A549 treated with CORT108297 at 1 μM for 4 hours (cell line): ENCODE results near the gene LCN6. TPM values are rescaled to one million over a fixed set of nuclear protein-coding genes. Genes with fewer than 3 reads are reported as not detected.

Source experiments
- total RNA-seq: library from RNA; stranded (reverse); fragments of 200-300 nt; extraction: Qiagen RNA extraction; gene quantifications from 5 replicates; pipeline ENCODE4 v1.2.3, GENCODE V29; 2022

The LCN6 gene, protein sequence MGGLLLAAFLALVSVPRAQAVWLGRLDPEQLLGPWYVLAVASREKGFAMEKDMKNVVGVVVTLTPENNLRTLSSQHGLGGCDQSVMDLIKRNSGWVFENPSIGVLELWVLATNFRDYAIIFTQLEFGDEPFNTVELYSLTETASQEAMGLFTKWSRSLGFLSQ
- not detected in 5 replicates for total RNA-seq

DNA sequence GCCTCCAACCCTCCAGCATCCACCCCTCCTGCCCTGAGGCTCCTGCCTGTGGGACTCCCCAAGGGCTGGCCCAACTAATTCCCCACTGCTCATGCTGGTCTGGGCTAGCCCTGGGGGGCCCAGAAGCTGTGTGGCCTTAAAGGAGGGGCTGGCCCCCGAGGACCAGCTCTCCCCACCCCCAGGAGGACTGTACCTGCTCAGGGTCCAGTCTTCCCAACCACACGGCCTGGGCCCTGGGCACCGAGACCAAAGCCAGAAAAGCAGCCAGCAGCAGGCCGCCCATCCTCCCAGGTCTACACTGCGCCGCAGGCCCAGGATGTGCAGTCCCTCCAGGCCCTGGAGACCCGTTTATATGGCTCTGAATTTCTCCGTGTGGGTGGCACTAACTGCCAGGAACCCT is at the start of gene LCN6:
Gene LCN6 (minus strand): TSS at position 325 of the 400 bp plus-strand sequence. CDS start 42 bp downstream, at position 283.

DNA sequence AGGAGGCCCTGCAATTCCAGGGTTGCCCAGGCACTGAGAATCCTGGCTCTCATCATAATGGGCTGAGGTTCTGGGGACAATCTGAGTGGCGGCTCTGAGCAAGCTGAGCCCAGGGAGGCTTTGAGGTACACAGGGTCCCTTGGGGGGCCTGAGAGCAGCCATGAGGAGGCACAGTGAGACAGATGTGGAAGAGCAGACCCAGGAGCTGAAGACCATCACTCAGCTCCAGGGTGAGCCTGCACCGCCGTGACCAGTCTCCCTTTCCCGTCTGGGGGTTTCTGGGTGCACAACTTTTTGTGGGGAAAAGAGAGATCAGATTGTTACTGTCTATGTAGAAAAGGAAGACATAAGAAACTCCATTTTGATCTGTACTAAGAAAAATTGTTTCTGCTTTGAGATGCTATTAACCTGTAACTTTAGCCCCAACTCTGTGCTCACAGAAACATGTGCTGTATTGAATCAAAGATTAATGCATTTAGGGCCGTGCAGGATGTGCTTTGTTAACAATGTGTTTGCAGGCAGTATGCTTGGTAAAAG is 48.0 kb upstream of the LCN6 start, which contains the start of gene CCDC183:
Gene CCDC183 (plus strand): TSS at position 101 of the 537 bp plus-strand sequence. CDS start 60 bp downstream, at position 161.

DNA sequence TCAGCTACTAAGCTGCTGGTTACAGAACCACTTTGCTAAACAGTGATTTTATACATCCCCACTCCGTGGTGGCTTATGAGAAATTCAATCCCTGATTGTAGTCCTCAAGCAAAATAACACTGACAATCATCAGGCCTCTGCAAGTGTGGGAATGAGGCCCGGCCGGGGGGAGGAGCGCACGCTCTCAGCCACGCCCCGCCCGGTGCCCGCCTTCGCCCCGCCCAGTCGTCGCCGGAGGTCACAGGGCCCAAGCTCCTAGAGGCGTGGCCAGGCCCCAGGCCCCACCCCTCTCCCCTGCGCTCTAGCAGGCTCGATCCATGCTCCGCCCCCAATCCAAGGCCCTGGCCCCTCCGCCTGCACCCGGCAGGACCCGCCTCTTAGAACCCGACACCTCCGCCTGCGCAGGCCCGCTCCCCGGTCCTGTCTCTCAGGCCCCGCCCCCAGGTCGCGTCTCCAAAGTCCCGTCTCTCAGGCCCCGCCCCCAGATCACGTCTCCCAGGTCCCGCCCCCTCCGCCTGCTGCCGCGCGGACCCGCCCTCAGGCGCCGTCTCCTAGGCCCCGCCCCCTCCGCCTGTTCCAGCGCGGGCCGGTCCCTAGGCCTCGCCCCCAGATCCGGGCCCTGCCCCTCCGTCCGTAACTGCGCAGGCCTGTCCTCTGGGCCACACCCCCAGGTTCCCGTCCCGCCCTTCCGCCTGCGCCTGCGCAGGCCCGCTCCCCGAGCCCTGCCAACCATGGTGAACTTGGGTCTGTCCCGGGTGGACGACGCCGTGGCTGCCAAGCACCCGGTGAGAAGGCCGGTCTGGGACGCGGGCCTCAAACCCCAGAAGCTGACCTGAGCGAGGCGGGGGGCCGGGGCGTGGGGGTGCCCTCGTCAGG is 42.6 kb upstream of the LCN6 start, which contains the start of gene TMEM141:
Gene TMEM141 (plus strand): TSS at position 705 of the 876 bp plus-strand sequence. CDS start 27 bp downstream, at position 732.

DNA sequence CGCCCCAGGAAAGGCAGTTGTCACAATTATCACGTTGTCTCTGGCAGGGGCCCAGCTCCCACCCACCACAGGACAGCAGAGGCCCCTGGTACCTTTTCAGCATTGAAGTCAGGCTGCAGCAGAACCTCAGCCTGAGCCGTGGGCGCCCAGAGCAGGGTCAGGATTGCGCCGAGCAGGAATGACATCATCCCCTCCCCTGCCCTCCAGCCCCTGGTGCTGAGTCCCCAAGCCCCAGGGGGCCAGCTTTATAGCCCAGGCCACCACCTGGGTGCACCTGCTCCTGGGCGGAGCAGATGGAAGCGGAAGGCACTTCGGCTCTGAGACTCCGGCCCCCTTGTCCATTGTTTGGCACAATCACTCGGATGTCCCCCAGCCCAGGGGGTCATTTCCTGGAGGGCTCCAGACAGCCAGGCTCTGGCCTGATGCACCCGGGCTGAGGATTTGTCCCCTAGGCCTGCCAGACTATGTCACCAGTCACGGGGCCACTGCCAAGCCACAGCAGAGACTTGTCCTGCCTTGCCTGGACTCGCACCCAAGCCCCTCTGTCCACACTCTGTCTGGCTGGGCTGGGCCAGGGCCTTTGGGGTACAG is 16.1 kb upstream of the LCN6 start, which contains the start of gene LCN15:
Gene LCN15 (minus strand): TSS at position 218 of the 591 bp plus-strand sequence. CDS start 30 bp downstream, at position 188.

DNA sequence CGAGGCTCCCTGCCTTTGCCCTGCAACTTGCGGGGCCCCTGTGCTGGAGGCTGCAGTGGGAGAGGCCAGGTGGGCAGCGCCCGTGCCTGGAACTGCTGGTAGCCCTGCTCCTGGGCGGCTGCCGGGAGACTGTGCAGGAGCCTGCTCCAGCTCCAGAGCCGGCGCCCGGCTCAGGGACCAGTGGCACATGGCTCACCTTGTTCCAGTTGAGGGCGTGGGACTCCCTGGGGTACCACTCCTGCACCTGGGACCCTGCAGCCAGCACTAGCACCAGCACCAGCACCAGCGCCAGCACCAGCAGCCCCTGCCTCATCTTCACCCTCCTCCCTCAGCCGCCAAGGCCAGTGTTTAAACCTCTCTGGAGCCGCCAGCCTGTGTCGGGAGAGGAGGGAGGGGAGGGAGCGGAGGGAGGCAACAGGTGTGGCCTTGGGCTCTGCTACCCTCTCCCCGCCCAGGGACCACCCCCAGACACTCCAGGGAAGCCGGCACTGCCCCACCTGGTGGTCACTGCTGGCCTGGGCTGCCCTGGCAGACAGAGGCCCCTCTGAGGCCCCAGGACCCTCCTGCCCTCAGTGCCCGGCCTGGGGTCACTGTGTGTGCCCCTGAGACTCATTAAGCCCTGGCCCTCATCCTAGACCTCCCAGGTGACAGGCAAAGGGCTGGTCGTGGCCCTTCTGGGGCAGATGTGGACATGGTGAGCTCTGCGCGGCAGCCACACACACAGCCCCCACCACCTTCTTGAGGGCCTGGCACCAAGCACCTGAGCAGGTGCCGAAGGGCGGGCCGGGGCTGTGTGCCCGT is 5.5 kb downstream of the LCN6 start, which contains the start of gene LCN10:
Gene LCN10 (minus strand): TSS at position 350 of the 801 bp plus-strand sequence. CDS start 37 bp downstream, at position 313.

DNA sequence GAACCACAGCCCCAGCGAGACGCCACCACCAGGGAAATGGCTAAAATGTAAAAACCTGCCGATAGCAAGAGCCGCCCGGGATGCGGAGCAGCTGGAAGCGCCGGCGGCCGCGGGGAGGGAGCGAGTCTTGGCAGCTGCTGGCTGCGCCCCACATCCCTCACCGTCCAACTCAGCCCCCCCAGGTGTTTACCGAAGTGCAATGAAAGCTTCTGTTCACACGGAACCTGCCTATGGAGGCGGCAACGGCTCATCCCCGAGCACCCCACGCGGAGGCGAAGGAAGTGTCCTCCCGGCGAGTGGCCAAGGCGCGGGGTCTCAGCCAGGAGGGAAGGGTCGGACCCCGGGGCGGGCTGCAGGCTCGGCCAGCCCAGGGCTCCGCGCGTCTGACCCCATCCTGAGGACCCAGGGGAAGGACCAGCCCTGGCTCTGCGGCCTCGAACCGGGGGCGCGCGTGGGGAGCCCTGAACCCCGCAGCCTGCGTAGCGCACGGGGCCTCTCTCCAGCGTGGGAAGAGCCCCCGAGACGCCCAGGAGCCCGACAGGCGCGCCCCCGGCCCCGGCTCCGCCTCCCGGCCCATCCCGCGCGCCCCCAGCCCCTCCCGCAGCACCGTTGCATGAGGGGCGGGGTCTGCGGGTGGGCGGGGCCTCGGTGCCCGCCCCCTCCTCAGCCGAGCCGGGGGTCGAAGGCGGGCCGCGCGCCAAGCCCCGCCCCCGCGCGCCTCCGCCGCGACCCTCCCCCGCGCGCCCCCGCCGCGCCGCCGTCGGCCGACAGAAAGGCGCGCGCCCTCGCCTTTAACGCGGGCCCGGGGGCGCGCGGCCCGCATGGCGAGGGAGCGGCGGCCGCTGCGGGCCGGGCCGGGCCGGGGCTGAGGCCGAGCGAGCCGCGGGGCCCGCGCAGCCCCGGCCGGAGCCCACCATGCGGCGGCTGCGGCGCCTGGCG is 36.3 kb downstream of the LCN6 start, which contains the start of gene DIPK1B:
Gene DIPK1B (plus strand): TSS at position 822 of the 939 bp plus-strand sequence. CDS start 94 bp downstream, at position 916.

Other genes with a start within 250 kb of the LCN6 start
- gene NOTCH1, start 202.5 kb downstream of the LCN6 start, total RNA-seq, result 7.6 to 13.4 TPM (median 12.4 TPM) in 5 replicates
- gene EGFL7, start 85.6 kb downstream of the LCN6 start, total RNA-seq, result 37.0 to 63.6 TPM (median 60.7 TPM) in 5 replicates
- 63.9 to 116 TPM (median 109 TPM) in 5 replicates for gene AGPAT2, start 61.1 kb downstream of the LCN6 start, total RNA-seq
- 6.8 to 10.9 TPM (median 10.1 TPM) in 5 replicates for gene DIPK1B, start 36.0 kb downstream of the LCN6 start, total RNA-seq
- not detected in 5 replicates for gene LCN10, start 5.6 kb downstream of the LCN6 start, total RNA-seq
- gene LCN8, start 9.7 kb upstream of the LCN6 start, total RNA-seq, result not detected in 5 replicates
- gene LCN15, start 16.0 kb upstream of the LCN6 start, total RNA-seq, result 0.02 TPM in 1 of 5 replicates, not detected in the others
- gene TMEM141, start 42.8 kb upstream of the LCN6 start, total RNA-seq, result 61.4 to 77.3 TPM (median 75.3 TPM) in 5 replicates
- gene CCDC183, start 47.8 kb upstream of the LCN6 start, total RNA-seq, result 0.13 to 0.36 TPM (median 0.27 TPM) in 5 replicates
- gene RABL6, start 59.4 kb upstream of the LCN6 start, total RNA-seq, result 59.9 to 89.6 TPM (median 80.8 TPM) in 5 replicates
- gene AJM1, start 94.0 kb upstream of the LCN6 start, total RNA-seq, result 3.3 to 4.7 TPM (median 4.6 TPM) in 5 replicates
- gene PHPT1, start 100.9 kb upstream of the LCN6 start, total RNA-seq, result 284 to 346 TPM (median 322 TPM) in 5 replicates
- gene MAMDC4, start 103.8 kb upstream of the LCN6 start, total RNA-seq, result 1.7 to 6.8 TPM (median 5.1 TPM) in 5 replicates
- 433 to 512 TPM (median 473 TPM) in 5 replicates for gene EDF1, start 117.8 kb upstream of the LCN6 start, total RNA-seq
- gene TRAF2, start 138.0 kb upstream of the LCN6 start, total RNA-seq, result 47.5 to 74.7 TPM (median 64.9 TPM) in 5 replicates
- 61.5 to 109 TPM (median 104 TPM) in 5 replicates for gene FBXW5, start 196.2 kb upstream of the LCN6 start, total RNA-seq
- 0.88 to 2.3 TPM (median 1.3 TPM) in 5 replicates for gene C8G, start 196.7 kb upstream of the LCN6 start, total RNA-seq
- 0.48 to 1.5 TPM (median 1.5 TPM) in 5 replicates for gene LCN12, start 203.7 kb upstream of the LCN6 start, total RNA-seq
- gene PTGDS, start 229.0 kb upstream of the LCN6 start, total RNA-seq, result 0.16 to 0.81 TPM (median 0.57 TPM) in 5 replicates
- gene LCNL1, start 234.5 kb upstream of the LCN6 start, total RNA-seq, result 0.03 to 0.06 TPM (median 0.05 TPM) in 4 of 5 replicates, not detected in the other
- gene PAXX, start 243.9 kb upstream of the LCN6 start, total RNA-seq, result 49.7 to 88.2 TPM (median 76.5 TPM) in 5 replicates
- gene CLIC3, start 248.0 kb upstream of the LCN6 start, total RNA-seq, result 2.7 to 4.5 TPM (median 3.8 TPM) in 5 replicates